HepG2 (cell line): ENCODE results near the gene FBXO48. TPM values are rescaled to one million over a fixed set of nuclear protein-coding genes. Genes with fewer than 3 reads are reported as not detected.
A peak's percentile ranks its signal among the peaks of the same experiment; 100 is the strongest.

Source experiments
- ATRX ChIP-seq: sonication (generic); formaldehyde crosslinking; IDR thresholded peaks from 2 replicates; pipeline ENCODE4 v1.4.0; 2020; ENCODE audit warnings: missing genetic modification reagents, borderline replicate concordance
- BORCS8-MEF2B ChIP-seq: sonication (generic); formaldehyde crosslinking; IDR thresholded peaks from 2 replicates; pipeline ENCODE4 v1.8.0; 2022; ENCODE audit warnings: mild to moderate bottlenecking, missing genetic modification reagents
- ELF3 ChIP-seq: IDR thresholded peaks from 2 replicates; pipeline ENCODE4 v1.6.1; 2016; ENCODE audit warnings: missing genetic modification reagents, missing compliant biosample characterization
- ERF ChIP-seq: IDR thresholded peaks from 2 replicates; pipeline ENCODE4 v1.6.1; 2018; ENCODE audit warnings: missing biosample characterization, missing genetic modification reagents
- FOSL1 ChIP-seq: sonication (generic); formaldehyde crosslinking; IDR thresholded peaks from 2 replicates; pipeline ENCODE4 v1.9.0; 2021; ENCODE audit warnings: missing genetic modification reagents, borderline replicate concordance
- HIC2 ChIP-seq: sonication (generic); formaldehyde crosslinking; IDR thresholded peaks from 2 replicates; pipeline ENCODE4 v1.9.0; 2022; ENCODE audit warnings: low read depth, missing genetic modification reagents
- HOXA9 ChIP-seq: sonication (generic); formaldehyde crosslinking; IDR thresholded peaks from 2 replicates; pipeline ENCODE4 v1.8.1; 2022; ENCODE audit warnings: missing genetic modification reagents, mild to moderate bottlenecking, moderate library complexity, borderline replicate concordance
- JUNB ChIP-seq: sonication (generic); formaldehyde crosslinking; IDR thresholded peaks from 2 replicates; pipeline ENCODE4 v1.8.0; 2022; ENCODE audit warnings: missing genetic modification reagents, mild to moderate bottlenecking, borderline replicate concordance
- MAFG ChIP-seq: sonication (generic); formaldehyde crosslinking; IDR thresholded peaks from 2 replicates; pipeline ENCODE4 v1.5.1; 2020; ENCODE audit warnings: mild to moderate bottlenecking, missing genetic modification reagents
- MXD4 ChIP-seq: IDR thresholded peaks from 2 replicates; pipeline ENCODE4 v1.6.1; 2016; ENCODE audit warnings: mild to moderate bottlenecking, missing biosample characterization, missing genetic modification reagents
- PITX1 ChIP-seq: sonication (generic); formaldehyde crosslinking; IDR thresholded peaks from 2 replicates; pipeline ENCODE4 v1.5.1; 2020; ENCODE audit warnings: mild to moderate bottlenecking, missing genetic modification reagents
- RERE ChIP-seq: IDR thresholded peaks from 2 replicates; pipeline ENCODE4 v1.6.1; 2016; ENCODE audit warnings: low read depth, missing genetic modification reagents, missing compliant biosample characterization
- SIN3B ChIP-seq: fragments of 150-350 bp; IDR thresholded peaks from 2 replicates; pipeline ENCODE4 v1.6.1; 2014; ENCODE audit warnings: low read length
- XRCC5 ChIP-seq: fragments of 200-400 bp; formaldehyde crosslinking; optimal IDR thresholded peaks from 2 replicates; pipeline ENCODE3; 2017; ENCODE audit warnings: mild to moderate bottlenecking, low read length
- ZBTB43 ChIP-seq: sonication (generic); formaldehyde crosslinking; conservative IDR thresholded peaks from 2 replicates; pipeline ENCODE4 v1.4.0; 2020; ENCODE audit warnings: missing genetic modification reagents
- ZFX ChIP-seq: sonication (generic); formaldehyde crosslinking; IDR thresholded peaks from 2 replicates; pipeline ENCODE4 v1.4.0; 2020; ENCODE audit warnings: mild to moderate bottlenecking, low read depth, missing genetic modification reagents, moderate library complexity
- ZNF180 ChIP-seq: sonication (generic); formaldehyde crosslinking; IDR thresholded peaks from 2 replicates; pipeline ENCODE4 v1.4.0; 2020; ENCODE audit warnings: low read depth, missing genetic modification reagents, borderline replicate concordance
- ZNF331 ChIP-seq: sonication (generic); formaldehyde crosslinking; IDR thresholded peaks from 2 replicates; pipeline ENCODE4 v1.4.0; 2020; ENCODE audit warnings: missing genetic modification reagents
- ZNF44 ChIP-seq: sonication (generic); formaldehyde crosslinking; IDR thresholded peaks from 2 replicates; pipeline ENCODE4 v1.5.1; 2020; ENCODE audit warnings: mild to moderate bottlenecking, missing genetic modification reagents
- ZNF800 ChIP-seq: sonication (generic); formaldehyde crosslinking; IDR thresholded peaks from 2 replicates; pipeline ENCODE4 v1.4.0; 2020; ENCODE audit warnings: missing genetic modification reagents
- polyA plus RNA-seq, 8 experiments: library from polyadenylated mRNA; depleted of rRNA in 3 of 8; stranded (reverse) in 7 of 8; unstranded in 1 of 8; fragments of >200 nt; fragmentation: Illumina TruSeq in 4 of 8; extraction: Trizol in 4 of 8; gene quantifications; 2 replicates each; pipeline versions ENCODE4 v1.2.1 to v1.2.3, GENCODE V29; 2011 to 2016; ENCODE audit warnings: low read depth in 4 of 8, missing spikeins in 1 of 8, mixed read lengths in 1 of 8; ENCODE audit not compliant: insufficient read depth in 1 of 8
- total RNA-seq, 5 experiments: library from RNA; depleted of rRNA; stranded (reverse); fragments of >200 nt; fragmentation: Illumina TruSeq; extraction: Trizol; gene quantifications; 2 replicates each; pipeline ENCODE4 v1.2.3, GENCODE V29; 2016; ENCODE audit warnings: low read depth in 1 of 5

Gene FBXO48
- total and polyA plus RNA-seq, 2 of the 13 experiments (the other 11 are each of a cell fraction or from before 2014, with no cell fraction given): 0.42 to 1.1 TPM

- TF ChIP-seq SIN3B: no peak
- TF ChIP-seq MAFG: no peak
- TF ChIP-seq ATRX (CRISPR knock-in tag): no peak
- no peak for TF ChIP-seq HOXA9 (CRISPR knock-in tag)
- no peak for TF ChIP-seq ELF3 (CRISPR knock-in tag)
- TF ChIP-seq FOSL1: no peak
- peak; percentile 88 for TF ChIP-seq XRCC5
- TF ChIP-seq PITX1 (CRISPR knock-in tag): peak; percentile 88
- TF ChIP-seq RERE: no peak
- 0 out of 2 replicates have a peak, but pooled peaks have one; percentile 49 for TF ChIP-seq ERF (CRISPR knock-in tag)
- TF ChIP-seq ZNF44: no peak
- no peak for TF ChIP-seq HIC2
- TF ChIP-seq JUNB (CRISPR knock-in tag): no peak
- no peak for TF ChIP-seq ZNF331 (CRISPR knock-in tag)
- no peak for TF ChIP-seq ZFX (CRISPR knock-in tag)
- no peak for TF ChIP-seq ZBTB43
- no peak for TF ChIP-seq ZNF800 (CRISPR knock-in tag)
- TF ChIP-seq ZNF180: no peak
- 0 out of 2 replicates have a peak, but pooled peaks have one; percentile 32 for TF ChIP-seq MXD4 (CRISPR knock-in tag)
- no peak for TF ChIP-seq BORCS8-MEF2B (CRISPR knock-in tag)
These were observed 25.7 kb downstream of the FBXO48 start (continued) for GRCh38 chr2:68441179-68441993.
